HepG2 (cell line): ENCODE measurements around the gene CENPM. TPM values are rescaled to one million over a fixed set of nuclear protein-coding genes. Genes with fewer than 3 reads are reported as not detected.

Experiments
- DNMT3B ChIP-seq: conservative IDR thresholded peaks from 2 replicates; pipeline ENCODE4 v1.6.1; 2016; ENCODE audit warnings: missing biosample characterization, control low read depth
- DPF2 ChIP-seq: sonication (generic); formaldehyde crosslinking; IDR thresholded peaks from 2 replicates; pipeline ENCODE4 v1.4.0; 2020; ENCODE audit warnings: mild to moderate bottlenecking, low read depth, missing genetic modification reagents, borderline replicate concordance
- FOXK1 ChIP-seq: sonication (generic); formaldehyde crosslinking; IDR thresholded peaks from 2 replicates; pipeline ENCODE4 v1.4.0; 2020; ENCODE audit warnings: low read depth, missing genetic modification reagents, borderline replicate concordance
- HDAC1 ChIP-seq: sonication (generic); formaldehyde crosslinking; IDR thresholded peaks from 2 replicates; pipeline ENCODE4 v1.5.1; 2020; ENCODE audit warnings: mild to moderate bottlenecking, missing genetic modification reagents
- MXD4 ChIP-seq: IDR thresholded peaks from 2 replicates; pipeline ENCODE4 v1.6.1; 2016; ENCODE audit warnings: mild to moderate bottlenecking, missing biosample characterization, missing genetic modification reagents
- NFYB ChIP-seq: sonication (generic); formaldehyde crosslinking; IDR thresholded peaks from 2 replicates; pipeline ENCODE4 v1.4.0; 2020; ENCODE audit warnings: missing genetic modification reagents
- PAWR ChIP-seq: sonication (generic); formaldehyde crosslinking; IDR thresholded peaks from 2 replicates; pipeline ENCODE4 v1.4.0; 2020; ENCODE audit warnings: missing genetic modification reagents, mild to moderate bottlenecking, borderline replicate concordance
- THYN1 ChIP-seq: sonication (generic); formaldehyde crosslinking; IDR thresholded peaks from 2 replicates; pipeline ENCODE4 v1.8.1; 2023; ENCODE audit warnings: low read depth, mild to moderate bottlenecking, moderate library complexity, missing genetic modification reagents, borderline replicate concordance
- TMF1 ChIP-seq: sonication (generic); formaldehyde crosslinking; IDR thresholded peaks from 2 replicates; pipeline ENCODE4 v1.8.1; 2022; ENCODE audit warnings: low read depth, missing genetic modification reagents
- ZBTB1 ChIP-seq: sonication (generic); formaldehyde crosslinking; IDR thresholded peaks from 2 replicates; pipeline ENCODE4 v1.4.0; 2020; ENCODE audit warnings: missing genetic modification reagents, borderline replicate concordance
- ZKSCAN8 ChIP-seq: IDR thresholded peaks from 2 replicates; pipeline ENCODE4 v1.6.1; 2016; ENCODE audit warnings: borderline replicate concordance, missing genetic modification reagents, missing compliant biosample characterization
- ZNF619 ChIP-seq: sonication (generic); formaldehyde crosslinking; IDR thresholded peaks from 2 replicates; pipeline ENCODE4 v1.4.0; 2020; ENCODE audit warnings: mild to moderate bottlenecking, missing genetic modification reagents
- ZNF83 ChIP-seq: sonication (generic); formaldehyde crosslinking; IDR thresholded peaks from 2 replicates; pipeline ENCODE4 v1.4.0; 2020; ENCODE audit warnings: missing genetic modification reagents, mild to moderate bottlenecking, borderline replicate concordance
- polyA plus RNA-seq, 8 experiments: library from polyadenylated mRNA; depleted of rRNA in 3 of 8; stranded (reverse) in 7 of 8; unstranded in 1 of 8; fragments of >200 nt; fragmentation: Illumina TruSeq in 4 of 8; extraction: Trizol in 4 of 8; gene quantifications; 2 replicates each; pipeline versions ENCODE4 v1.2.1 to v1.2.3, GENCODE V29; 2011 to 2016; ENCODE audit warnings: low read depth in 4 of 8, missing spikeins in 1 of 8, mixed read lengths in 1 of 8; ENCODE audit not compliant: insufficient read depth in 1 of 8
- total RNA-seq, 5 experiments: library from RNA; depleted of rRNA; stranded (reverse); fragments of >200 nt; fragmentation: Illumina TruSeq; extraction: Trizol; gene quantifications; 2 replicates each; pipeline ENCODE4 v1.2.3, GENCODE V29; 2016; ENCODE audit warnings: low read depth in 1 of 5
- TF ChIP-seq, protein P1 (sequence below), 2 experiments: IDR thresholded peaks; 2 replicates each; pipeline ENCODE4 v1.6.1; 2011 to 2012; ENCODE audit warnings: low read length in 2 of 2, borderline replicate concordance in 1 of 2, low read depth in 1 of 2, mild to moderate bottlenecking in 1 of 2, moderate library complexity in 1 of 2
- TF ChIP-seq, protein P2 (sequence below): sonication (generic); formaldehyde crosslinking; IDR thresholded peaks from 2 replicates; pipeline ENCODE4 v1.4.0; 2020; ENCODE audit warnings: missing genetic modification reagents, mild to moderate bottlenecking, borderline replicate concordance
- TF ChIP-seq, protein P3 (sequence below): sonication (generic); formaldehyde crosslinking; IDR thresholded peaks from 2 replicates; pipeline ENCODE4 v1.4.0; 2020; ENCODE audit warnings: missing genetic modification reagents, borderline replicate concordance
- TF ChIP-seq, protein P4 (sequence below): IDR thresholded peaks from 2 replicates; pipeline ENCODE4 v1.6.1; 2016; ENCODE audit warnings: missing biosample characterization, missing genetic modification reagents, low read depth

CENPM gene
- total and polyA plus RNA-seq, 2 of the 13 experiments (the other 11 are each of a cell fraction or from before 2014, with no cell fraction given) = 11.2 to 37.3 TPM

DNA sequence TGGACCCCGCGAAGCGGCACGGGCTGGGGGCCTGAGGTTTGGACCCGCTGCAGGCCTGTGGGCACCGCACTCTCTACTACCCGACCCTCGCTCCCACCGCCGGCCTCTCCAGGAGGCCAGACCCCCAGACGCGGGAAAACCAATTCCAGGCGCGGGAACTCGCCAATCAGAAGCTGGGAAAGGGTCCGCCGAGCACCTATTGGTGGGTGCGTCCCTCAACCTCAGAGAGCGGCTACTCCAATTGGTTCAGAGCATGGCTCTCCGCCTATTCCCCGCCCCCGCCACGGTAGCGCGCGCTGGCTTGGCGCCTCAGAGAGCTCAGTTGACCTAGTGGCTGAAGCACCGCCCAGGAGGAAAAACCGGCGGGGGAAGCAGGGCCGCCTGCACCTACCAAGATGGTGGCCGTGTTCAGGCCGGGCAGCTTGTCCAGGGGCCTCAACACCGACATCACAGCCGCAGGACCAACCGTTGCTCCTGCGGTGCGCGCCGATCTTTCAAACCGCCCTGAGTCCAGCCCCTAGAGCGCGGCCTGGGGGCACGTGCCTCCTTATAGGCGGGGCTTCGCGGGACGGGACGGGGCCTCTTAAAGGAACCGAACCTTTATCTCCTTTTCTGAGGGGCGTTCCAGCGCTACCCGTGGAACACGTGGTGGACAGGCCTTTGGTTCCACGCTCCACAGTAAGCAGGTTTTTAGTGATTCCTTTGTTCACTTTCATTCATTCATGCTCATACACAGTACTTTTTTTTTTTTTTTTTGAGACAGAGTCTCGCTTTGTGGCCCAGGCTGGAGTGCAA is at the start of gene CENPM (continued):
- TF ChIP-seq DNMT3B (CRISPR knock-in tag) = no peak
- peak; percentile 86; the same call in 1 of the 2 replicates for TF ChIP-seq PAWR (CRISPR knock-in tag)
- no peak for TF ChIP-seq ZBTB1 (CRISPR knock-in tag)
- TF ChIP-seq, protein P1, sequence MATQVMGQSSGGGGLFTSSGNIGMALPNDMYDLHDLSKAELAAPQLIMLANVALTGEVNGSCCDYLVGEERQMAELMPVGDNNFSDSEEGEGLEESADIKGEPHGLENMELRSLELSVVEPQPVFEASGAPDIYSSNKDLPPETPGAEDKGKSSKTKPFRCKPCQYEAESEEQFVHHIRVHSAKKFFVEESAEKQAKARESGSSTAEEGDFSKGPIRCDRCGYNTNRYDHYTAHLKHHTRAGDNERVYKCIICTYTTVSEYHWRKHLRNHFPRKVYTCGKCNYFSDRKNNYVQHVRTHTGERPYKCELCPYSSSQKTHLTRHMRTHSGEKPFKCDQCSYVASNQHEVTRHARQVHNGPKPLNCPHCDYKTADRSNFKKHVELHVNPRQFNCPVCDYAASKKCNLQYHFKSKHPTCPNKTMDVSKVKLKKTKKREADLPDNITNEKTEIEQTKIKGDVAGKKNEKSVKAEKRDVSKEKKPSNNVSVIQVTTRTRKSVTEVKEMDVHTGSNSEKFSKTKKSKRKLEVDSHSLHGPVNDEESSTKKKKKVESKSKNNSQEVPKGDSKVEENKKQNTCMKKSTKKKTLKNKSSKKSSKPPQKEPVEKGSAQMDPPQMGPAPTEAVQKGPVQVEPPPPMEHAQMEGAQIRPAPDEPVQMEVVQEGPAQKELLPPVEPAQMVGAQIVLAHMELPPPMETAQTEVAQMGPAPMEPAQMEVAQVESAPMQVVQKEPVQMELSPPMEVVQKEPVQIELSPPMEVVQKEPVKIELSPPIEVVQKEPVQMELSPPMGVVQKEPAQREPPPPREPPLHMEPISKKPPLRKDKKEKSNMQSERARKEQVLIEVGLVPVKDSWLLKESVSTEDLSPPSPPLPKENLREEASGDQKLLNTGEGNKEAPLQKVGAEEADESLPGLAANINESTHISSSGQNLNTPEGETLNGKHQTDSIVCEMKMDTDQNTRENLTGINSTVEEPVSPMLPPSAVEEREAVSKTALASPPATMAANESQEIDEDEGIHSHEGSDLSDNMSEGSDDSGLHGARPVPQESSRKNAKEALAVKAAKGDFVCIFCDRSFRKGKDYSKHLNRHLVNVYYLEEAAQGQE (IDR thresholded peaks at IDR 0.05; ENCODE audit: borderline replicate concordance in 1 of 2, low read depth in 1 of 2, low read length in 2 of 2) = no peak
- no peak for TF ChIP-seq ZNF619
- TF ChIP-seq, protein P2, sequence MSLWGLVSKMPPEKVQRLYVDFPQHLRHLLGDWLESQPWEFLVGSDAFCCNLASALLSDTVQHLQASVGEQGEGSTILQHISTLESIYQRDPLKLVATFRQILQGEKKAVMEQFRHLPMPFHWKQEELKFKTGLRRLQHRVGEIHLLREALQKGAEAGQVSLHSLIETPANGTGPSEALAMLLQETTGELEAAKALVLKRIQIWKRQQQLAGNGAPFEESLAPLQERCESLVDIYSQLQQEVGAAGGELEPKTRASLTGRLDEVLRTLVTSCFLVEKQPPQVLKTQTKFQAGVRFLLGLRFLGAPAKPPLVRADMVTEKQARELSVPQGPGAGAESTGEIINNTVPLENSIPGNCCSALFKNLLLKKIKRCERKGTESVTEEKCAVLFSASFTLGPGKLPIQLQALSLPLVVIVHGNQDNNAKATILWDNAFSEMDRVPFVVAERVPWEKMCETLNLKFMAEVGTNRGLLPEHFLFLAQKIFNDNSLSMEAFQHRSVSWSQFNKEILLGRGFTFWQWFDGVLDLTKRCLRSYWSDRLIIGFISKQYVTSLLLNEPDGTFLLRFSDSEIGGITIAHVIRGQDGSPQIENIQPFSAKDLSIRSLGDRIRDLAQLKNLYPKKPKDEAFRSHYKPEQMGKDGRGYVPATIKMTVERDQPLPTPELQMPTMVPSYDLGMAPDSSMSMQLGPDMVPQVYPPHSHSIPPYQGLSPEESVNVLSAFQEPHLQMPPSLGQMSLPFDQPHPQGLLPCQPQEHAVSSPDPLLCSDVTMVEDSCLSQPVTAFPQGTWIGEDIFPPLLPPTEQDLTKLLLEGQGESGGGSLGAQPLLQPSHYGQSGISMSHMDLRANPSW (CRISPR knock-in tag) = peak; percentile 87; the same call in 1 of the 2 replicates
- TF ChIP-seq, protein P3, sequence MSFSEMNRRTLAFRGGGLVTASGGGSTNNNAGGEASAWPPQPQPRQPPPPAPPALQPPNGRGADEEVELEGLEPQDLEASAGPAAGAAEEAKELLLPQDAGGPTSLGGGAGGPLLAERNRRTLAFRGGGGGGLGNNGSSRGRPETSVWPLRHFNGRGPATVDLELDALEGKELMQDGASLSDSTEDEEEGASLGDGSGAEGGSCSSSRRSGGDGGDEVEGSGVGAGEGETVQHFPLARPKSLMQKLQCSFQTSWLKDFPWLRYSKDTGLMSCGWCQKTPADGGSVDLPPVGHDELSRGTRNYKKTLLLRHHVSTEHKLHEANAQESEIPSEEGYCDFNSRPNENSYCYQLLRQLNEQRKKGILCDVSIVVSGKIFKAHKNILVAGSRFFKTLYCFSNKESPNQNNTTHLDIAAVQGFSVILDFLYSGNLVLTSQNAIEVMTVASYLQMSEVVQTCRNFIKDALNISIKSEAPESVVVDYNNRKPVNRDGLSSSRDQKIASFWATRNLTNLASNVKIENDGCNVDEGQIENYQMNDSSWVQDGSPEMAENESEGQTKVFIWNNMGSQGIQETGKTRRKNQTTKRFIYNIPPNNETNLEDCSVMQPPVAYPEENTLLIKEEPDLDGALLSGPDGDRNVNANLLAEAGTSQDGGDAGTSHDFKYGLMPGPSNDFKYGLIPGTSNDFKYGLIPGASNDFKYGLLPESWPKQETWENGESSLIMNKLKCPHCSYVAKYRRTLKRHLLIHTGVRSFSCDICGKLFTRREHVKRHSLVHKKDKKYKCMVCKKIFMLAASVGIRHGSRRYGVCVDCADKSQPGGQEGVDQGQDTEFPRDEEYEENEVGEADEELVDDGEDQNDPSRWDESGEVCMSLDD (CRISPR knock-in tag) = no peak; the same call in 1 of the 2 replicates
- peak; percentile 89 for TF ChIP-seq TMF1
- TF ChIP-seq DPF2 (CRISPR knock-in tag) = no peak
- peak; percentile 80; the same call in 1 of the 2 replicates for TF ChIP-seq THYN1 (CRISPR knock-in tag)
- TF ChIP-seq ZKSCAN8 (CRISPR knock-in tag) = no peak
- TF ChIP-seq, protein P4, sequence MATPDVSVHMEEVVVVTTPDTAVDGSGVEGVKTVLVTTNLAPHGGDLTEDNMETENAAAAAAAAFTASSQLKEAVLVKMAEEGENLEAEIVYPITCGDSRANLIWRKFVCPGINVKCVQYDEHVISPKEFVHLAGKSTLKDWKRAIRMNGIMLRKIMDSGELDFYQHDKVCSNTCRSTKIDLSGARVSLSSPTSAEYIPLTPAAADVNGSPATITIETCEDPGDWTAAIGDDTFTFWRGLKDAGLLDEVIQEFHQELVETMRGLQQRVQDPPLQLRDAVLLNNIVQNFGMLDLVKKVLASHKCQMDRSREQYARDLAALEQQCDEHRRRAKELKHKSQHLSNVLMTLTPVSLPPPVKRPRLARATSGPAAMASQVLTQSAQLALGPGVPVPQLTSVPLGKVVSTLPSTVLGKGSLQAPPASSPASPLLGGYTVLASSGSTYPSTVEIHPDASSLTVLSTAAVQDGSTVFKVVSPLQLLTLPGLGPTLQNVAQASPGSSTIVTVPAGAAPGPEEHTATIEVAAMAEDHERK = no peak
- TF ChIP-seq HDAC1 (CRISPR knock-in tag) = peak; percentile 95
- TF ChIP-seq NFYB (CRISPR knock-in tag) = peak; percentile 99
- peak; percentile 75; the same call in 1 of the 2 replicates for TF ChIP-seq ZNF83 (CRISPR knock-in tag)
- no peak; the same call in 1 of the 2 replicates for TF ChIP-seq FOXK1 (CRISPR knock-in tag)
- peak; percentile 66; the same call in 1 of the 2 replicates for TF ChIP-seq MXD4
